HFF-Myc (cell line): Measurements from ENCODE around the gene GPR183.

ENCODE experiments used
- DNase-seq: peaks from one replicate; pipeline ENCODE4 v3.0.0-alpha.2; 2011; ENCODE audit warnings: low read depth; ENCODE audit errors: extremely low read depth
- H3K4me3 ChIP-seq: replicated peaks from 2 replicates; pipeline ENCODE4 v1.5.1; 2011; ENCODE audit warnings: low read depth, mild to moderate bottlenecking, control low read depth, low read length
- CTCF ChIP-seq: IDR thresholded peaks from 2 replicates; pipeline ENCODE4 v1.5.1; 2012; ENCODE audit warnings: mild to moderate bottlenecking, low read depth, low read length, control low read depth; ENCODE audit errors: missing control alignments

Gene GPR183

DNA sequence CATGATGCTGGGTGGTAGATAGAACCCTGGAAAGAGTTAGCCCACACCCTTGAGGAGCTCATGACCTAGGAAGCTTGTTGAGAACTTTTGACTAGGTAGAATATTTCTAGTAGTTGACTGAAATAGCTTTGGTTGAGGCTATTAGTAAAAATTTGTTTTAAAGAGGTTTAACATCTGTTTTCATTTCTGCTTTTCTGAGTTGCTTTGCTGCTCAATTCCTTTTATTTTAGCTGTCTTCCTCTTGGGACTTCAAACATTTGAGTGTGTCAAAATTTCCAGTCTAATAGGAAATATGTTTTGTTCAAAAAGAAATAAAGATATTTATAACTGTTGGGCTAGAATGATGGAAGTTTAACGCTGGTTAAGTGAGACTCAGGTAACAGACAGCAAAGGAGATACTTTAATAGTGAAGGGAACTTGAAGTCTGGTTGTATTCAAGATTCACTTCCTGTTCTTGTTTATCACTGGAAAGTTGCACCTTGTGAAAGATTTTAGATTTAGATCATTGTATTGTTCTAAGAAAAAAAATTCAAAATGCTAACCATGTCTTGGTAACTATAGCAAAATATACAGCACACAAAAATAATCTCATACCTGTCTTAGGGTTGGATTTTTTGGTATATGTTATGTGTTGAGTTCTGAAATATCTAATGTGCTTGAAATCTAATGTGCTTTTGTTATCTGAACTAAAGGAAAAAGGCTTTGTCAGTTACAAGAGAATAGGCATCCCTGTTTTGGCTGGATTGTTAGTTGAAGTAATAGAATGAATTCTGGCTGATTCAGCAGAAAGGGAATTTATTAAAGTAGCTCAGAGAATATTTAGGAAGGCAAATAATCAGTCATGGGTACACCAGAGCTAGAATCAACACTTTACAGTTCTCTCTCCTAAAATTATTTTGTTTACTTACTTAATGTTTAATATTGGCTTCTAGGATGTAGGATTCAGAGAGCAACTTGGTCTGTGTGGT, 24.7 kb downstream of the GPR183 start:
- TF ChIP-seq CTCF: no peak
- no peak for DNase-seq
- no peak overlapping the region for H3K4me3 ChIP-seq

DNA sequence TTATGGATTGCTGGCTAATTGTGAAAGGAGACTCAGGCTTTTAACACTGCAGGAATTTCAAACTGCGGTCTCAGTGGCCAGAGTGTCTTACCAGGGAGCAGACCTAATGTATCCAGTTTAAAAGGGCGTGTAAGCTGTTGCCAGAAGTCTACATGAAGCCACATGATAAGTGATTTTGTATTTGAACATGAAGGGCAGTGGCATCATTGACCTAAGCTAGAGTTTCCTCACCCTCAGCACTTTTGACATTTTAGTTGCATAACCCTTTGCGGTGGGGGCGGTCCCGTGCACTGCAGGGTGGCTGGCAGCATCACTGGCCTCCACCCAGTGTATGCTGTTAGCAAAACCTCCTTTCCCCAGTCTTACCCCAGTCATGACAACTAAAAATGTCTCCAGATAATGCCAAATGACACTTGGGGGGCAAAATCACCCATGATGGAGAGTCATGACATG, 25.4 kb downstream of the GPR183 start:
- no peak for TF ChIP-seq CTCF
- H3K4me3 ChIP-seq: no peak overlapping the region
- no peak for DNase-seq

DNA sequence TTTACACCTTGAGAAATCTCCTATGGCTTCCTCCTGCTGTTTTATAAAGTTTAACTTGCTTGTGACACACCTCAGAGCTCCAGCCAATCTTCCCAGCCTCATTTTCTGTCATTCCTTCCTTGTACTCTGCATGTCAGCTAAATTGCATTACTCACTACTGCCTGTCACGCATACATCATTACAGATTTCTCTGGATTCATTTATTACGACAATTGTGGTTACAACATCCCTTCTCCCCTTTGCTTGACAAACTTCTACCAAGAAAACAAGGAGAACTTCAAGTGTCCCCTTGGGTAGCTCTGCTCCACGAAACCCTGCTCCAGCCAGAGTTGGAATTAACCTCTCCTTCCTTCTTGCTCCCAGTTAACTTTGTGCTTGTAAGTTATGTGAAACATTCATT, 27.0 kb downstream of the GPR183 start:
- TF ChIP-seq CTCF: no peak
- no peak overlapping the region for H3K4me3 ChIP-seq
- no peak for DNase-seq

GRCh38 chr13:99279637-99280036, 27.6 kb downstream of the GPR183 start:
- DNase-seq: no peak
- no peak overlapping the region for H3K4me3 ChIP-seq
- no peak for TF ChIP-seq CTCF

DNA sequence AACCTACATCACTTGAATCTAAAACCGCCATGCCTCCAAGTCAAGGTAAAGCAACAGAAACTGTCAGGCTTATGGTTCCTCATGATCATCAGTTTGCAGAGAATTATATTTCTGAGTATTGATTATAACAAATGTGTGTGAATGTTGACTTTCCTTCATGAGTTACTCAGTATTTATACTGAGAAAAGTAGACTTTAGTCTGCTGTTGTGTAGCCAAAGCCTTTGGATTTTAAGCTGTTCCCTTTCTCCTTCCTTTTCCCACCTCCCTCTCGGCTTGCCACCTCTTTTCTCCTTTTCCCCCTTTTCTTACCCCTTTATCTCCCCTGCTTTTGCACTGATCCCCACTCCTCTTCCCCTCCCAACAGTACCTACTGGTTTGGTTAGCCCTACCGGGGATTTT, 28.4 kb downstream of the GPR183 start:
- no peak for TF ChIP-seq CTCF
- H3K4me3 ChIP-seq: no peak overlapping the region
- no peak for DNase-seq

GRCh38 chr13:99278200-99278599, 29.0 kb downstream of the GPR183 start:
- no peak for TF ChIP-seq CTCF
- DNase-seq: no peak
- no peak overlapping the region for H3K4me3 ChIP-seq
